ENCODE data around the gene PIP5K1A. TPM values are rescaled to one million over a fixed set of nuclear protein-coding genes. Genes with fewer than 3 reads are reported as not detected.
"Not testable (repeated sequence)": the region's sequence is repeated elsewhere in the genome, so short reads cannot be mapped to it uniquely, and the experiment has no call there.

PIP5K1A gene
- total and polyA plus RNA-seq, 2 experiments from 2014 or later: 17.3 to 45.7 TPM

DNA sequence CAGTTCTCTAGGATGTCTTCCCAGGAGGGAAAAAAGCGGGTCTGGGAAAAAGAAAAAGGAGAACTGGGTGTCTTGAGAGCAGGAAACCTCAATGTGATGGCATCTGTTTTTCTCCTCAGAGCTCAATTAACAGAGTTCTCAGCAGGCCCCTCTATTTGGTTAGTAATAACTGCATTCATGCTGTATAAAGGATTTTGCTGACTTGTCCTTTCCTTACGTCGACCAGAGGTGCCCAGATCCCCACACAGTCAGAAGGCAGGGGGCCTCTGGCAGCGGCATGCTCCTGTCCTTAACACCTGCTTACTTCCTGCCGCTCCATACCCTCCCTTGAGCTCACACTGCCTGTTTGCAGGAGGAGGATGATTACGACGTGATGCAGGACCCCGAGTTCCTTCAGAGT lies 68.5 kb downstream of the PIP5K1A start:
- H2AFZ ChIP-seq: no peak overlapping the region
- no peaks in the 10 kb centered on the region for H3K27me3 ChIP-seq
- H3K79me2 ChIP-seq: peaks cover 5% of the 10 kb centered on the region
- H3K4me2 ChIP-seq: no peak overlapping the region
- WGBS (ENCODE audit: low lambda C conversion rate, missing lambda C conversion rate): 81% methylated on average over 8 of the region's 8 CpGs
- H4K20me1 ChIP-seq (ENCODE audit: insufficient read depth, poor library complexity, severe bottlenecking): no peaks in the 10 kb centered on the region
- H3K36me3 ChIP-seq (replicated peaks; ENCODE audit: insufficient read depth, low read depth): no peaks in the 10 kb centered on the region
- no peak overlapping the region for H3K4me3 ChIP-seq
- DNase-seq (ENCODE audit: low spot score): no peak
- H3K9me3 ChIP-seq (ENCODE audit: low read depth): no peaks in the 10 kb centered on the region
- no peaks in the 10 kb centered on the region for H3K4me1 ChIP-seq (ENCODE audit: insufficient read depth)
- H3K9me2 ChIP-seq (replicated peaks; ENCODE audit: insufficient read depth): no peaks in the 10 kb centered on the region
- H3K27ac ChIP-seq: no peak overlapping the region
- TF ChIP-seq EZH2phosphoT487 (IDR thresholded peaks at IDR 0.05; ENCODE audit: low read depth, severe bottlenecking, unreplicated experiment) (no peak), EZH2 (IDR thresholded peaks at IDR 0.05; ENCODE audit: borderline replicate concordance) (no peak)
- TF ChIP-seq, protein P1, sequence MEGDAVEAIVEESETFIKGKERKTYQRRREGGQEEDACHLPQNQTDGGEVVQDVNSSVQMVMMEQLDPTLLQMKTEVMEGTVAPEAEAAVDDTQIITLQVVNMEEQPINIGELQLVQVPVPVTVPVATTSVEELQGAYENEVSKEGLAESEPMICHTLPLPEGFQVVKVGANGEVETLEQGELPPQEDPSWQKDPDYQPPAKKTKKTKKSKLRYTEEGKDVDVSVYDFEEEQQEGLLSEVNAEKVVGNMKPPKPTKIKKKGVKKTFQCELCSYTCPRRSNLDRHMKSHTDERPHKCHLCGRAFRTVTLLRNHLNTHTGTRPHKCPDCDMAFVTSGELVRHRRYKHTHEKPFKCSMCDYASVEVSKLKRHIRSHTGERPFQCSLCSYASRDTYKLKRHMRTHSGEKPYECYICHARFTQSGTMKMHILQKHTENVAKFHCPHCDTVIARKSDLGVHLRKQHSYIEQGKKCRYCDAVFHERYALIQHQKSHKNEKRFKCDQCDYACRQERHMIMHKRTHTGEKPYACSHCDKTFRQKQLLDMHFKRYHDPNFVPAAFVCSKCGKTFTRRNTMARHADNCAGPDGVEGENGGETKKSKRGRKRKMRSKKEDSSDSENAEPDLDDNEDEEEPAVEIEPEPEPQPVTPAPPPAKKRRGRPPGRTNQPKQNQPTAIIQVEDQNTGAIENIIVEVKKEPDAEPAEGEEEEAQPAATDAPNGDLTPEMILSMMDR (IDR thresholded peaks at IDR 0.05; ENCODE audit: poor library complexity): no peak

DNA sequence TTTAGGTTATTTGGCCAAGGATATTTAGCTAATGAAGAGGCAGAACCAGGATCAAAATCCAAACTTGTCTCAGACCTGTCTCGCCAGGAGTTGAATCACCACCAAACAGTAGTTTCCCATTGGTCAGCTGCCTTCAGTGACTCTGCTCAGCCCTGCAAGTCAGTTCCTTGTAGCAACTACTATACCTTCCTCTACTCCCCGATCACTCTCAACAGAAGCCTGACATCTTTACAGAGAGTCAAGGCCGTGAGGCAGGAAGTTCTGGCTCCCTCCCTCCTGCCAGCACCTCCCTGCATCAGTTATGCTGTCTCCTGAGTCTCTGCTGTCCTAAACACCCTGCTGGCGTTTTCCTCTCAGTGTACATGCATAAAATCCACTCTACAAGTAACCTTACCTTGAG lies 69.4 kb downstream of the PIP5K1A start:
- TF ChIP-seq, protein P1 (IDR thresholded peaks at IDR 0.05; ENCODE audit: poor library complexity): no peak
- no peak for TF ChIP-seq EZH2 (IDR thresholded peaks at IDR 0.05; ENCODE audit: borderline replicate concordance)
- no peak for TF ChIP-seq EZH2phosphoT487 (IDR thresholded peaks at IDR 0.05; ENCODE audit: low read depth, severe bottlenecking, unreplicated experiment)
- Histone ChIP-seq H2AFZ (no peak overlapping the region), H4K20me1 (ENCODE audit: insufficient read depth, poor library complexity, severe bottlenecking) (no peaks in the 10 kb centered on the region), H3K9me3 (ENCODE audit: low read depth) (no peaks in the 10 kb centered on the region), H3K9me2 (replicated peaks; ENCODE audit: insufficient read depth) (no peaks in the 10 kb centered on the region), H3K36me3 (replicated peaks; ENCODE audit: insufficient read depth, low read depth) (no peaks in the 10 kb centered on the region), H3K27ac (no peak overlapping the region), H3K4me3 (no peak overlapping the region), H3K4me2 (no peak overlapping the region), H3K27me3 (no peaks in the 10 kb centered on the region), H3K4me1 (ENCODE audit: insufficient read depth) (no peaks in the 10 kb centered on the region), H3K79me2 (no peaks in the 10 kb centered on the region)
- 88% methylated on average over 4 of the region's 4 CpGs for WGBS (ENCODE audit: low lambda C conversion rate, missing lambda C conversion rate)
- DNase-seq (ENCODE audit: low spot score): no peak

DNA sequence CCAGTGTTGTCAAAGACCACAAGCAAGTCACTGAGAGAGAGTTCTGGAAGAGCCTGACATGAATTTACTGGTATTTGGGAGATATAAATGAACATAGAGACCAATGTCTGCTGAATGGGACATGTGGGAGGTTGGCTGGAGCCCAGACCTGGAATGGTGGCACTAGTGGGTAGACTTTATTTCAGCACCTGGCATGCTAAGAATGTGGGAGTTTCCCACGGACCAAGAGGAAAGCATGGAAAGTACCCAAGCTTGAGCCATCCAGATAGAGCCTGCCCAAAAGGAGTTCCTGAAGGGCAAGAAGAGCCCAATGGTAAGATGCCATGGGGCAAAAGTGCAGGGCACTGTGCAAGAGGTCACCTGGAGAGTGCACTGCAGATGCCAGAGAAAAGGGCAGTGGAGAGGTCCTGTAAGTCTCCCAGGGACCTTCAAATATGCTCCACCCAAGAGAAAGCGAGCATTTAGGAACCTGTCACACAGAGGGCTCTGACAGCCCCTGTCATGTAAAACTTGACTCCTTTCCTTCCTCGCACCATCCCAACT lies 75.6 kb downstream of the PIP5K1A start:
- no peak for TF ChIP-seq EZH2phosphoT487 (IDR thresholded peaks at IDR 0.05; ENCODE audit: low read depth, severe bottlenecking, unreplicated experiment)
- TF ChIP-seq EZH2 (IDR thresholded peaks at IDR 0.05; ENCODE audit: borderline replicate concordance): no peak
- TF ChIP-seq, protein P1 (IDR thresholded peaks at IDR 0.05; ENCODE audit: poor library complexity): no peak
- Histone ChIP-seq H3K4me2 (no peak overlapping the region), H3K27me3 (no peaks in the 10 kb centered on the region), H3K4me3 (no peak overlapping the region), H3K36me3 (replicated peaks; ENCODE audit: insufficient read depth, low read depth) (no peaks in the 10 kb centered on the region), H3K27ac (no peak overlapping the region), H4K20me1 (ENCODE audit: insufficient read depth, poor library complexity, severe bottlenecking) (no peaks in the 10 kb centered on the region), H3K4me1 (ENCODE audit: insufficient read depth) (no peaks in the 10 kb centered on the region), H2AFZ (no peak overlapping the region), H3K9me3 (ENCODE audit: low read depth) (no peaks in the 10 kb centered on the region), H3K9me2 (replicated peaks; ENCODE audit: insufficient read depth) (no peaks in the 10 kb centered on the region), H3K79me2 (no peaks in the 10 kb centered on the region)
- no peak for DNase-seq (ENCODE audit: low spot score)
- 84% methylated on average over 3 of the region's 3 CpGs for WGBS (ENCODE audit: low lambda C conversion rate, missing lambda C conversion rate)

DNA sequence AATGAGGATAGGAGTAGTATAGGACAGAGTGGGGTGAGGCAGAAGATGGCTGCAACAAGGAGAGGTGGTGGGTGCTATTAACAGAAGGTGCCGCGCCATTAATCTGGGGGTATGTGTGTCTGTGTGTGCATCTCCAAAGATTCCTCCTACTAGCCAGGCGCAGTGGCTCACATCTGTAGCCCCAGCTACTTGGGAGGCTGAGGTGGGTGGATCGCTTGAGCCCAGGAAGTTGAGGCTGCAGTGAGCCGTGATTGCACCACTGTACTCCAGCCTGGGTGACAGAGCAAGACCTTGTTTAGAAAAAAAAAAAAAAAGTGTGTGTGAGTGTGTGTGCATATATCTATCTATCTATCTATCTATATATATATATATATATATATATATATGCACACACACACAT lies 77.0 kb downstream of the PIP5K1A start:
- not testable (repeated sequence) for H3K9me2 ChIP-seq (replicated peaks; ENCODE audit: insufficient read depth); H3K4me2 ChIP-seq; H3K27me3 ChIP-seq; H3K36me3 ChIP-seq (replicated peaks; ENCODE audit: insufficient read depth, low read depth); H3K27ac ChIP-seq; DNase-seq (ENCODE audit: low spot score); H3K79me2 ChIP-seq; H3K9me3 ChIP-seq (ENCODE audit: low read depth); H4K20me1 ChIP-seq (ENCODE audit: insufficient read depth, poor library complexity, severe bottlenecking); H2AFZ ChIP-seq; H3K4me1 ChIP-seq (ENCODE audit: insufficient read depth); H3K4me3 ChIP-seq
- 96% methylated on average over 5 of the region's 5 CpGs for WGBS (ENCODE audit: low lambda C conversion rate, missing lambda C conversion rate)
